Measurements from ENCODE around the gene ZNF598. TPM values are rescaled to one million over a fixed set of nuclear protein-coding genes. Genes with fewer than 3 reads are reported as not detected.

Gene ZNF598
- total RNA-seq, 1 experiment from 2014 or later: 70.9 TPM

- H3K4me1 Mint-ChIP-seq: peaks cover 7 to 8% of the 10 kb centered on the region in 2 experiments
- H3K79me1 ChIP-seq (ENCODE audit: insufficient read depth, low read depth, low read length, poor library complexity, severe bottlenecking): no peaks in the 10 kb centered on the region
- no peak overlapping the region for H2AK5ac ChIP-seq (ENCODE audit: insufficient read length, low read length)
- H3K18ac ChIP-seq (ENCODE audit: insufficient read length, low read depth, low read length): no peak overlapping the region
- no peak for TF ChIP-seq CTCF (conservative IDR thresholded peaks at IDR 0.05)
- H2BK120ac ChIP-seq (ENCODE audit: low read depth, low read length, poor library complexity, severe bottlenecking): no peak overlapping the region
- no peak overlapping the region for H3K23ac ChIP-seq (ENCODE audit: insufficient read length, low read depth, low read length)
- no CpG with 5 or more reads among the region's 22 CpGs for WGBS (ENCODE audit: extremely low coverage, insufficient read length, low lambda C conversion rate)
- H4K91ac ChIP-seq (ENCODE audit: insufficient read length, low read depth, low read length): no peak overlapping the region
- no peak overlapping the region for H3K9ac ChIP-seq (ENCODE audit: extremely low read depth, insufficient read length, low read length)
- no peak overlapping the region for H3K27ac ChIP-seq (ENCODE audit: insufficient read length, low read depth, low read length)
- no peak overlapping the region for H3K4ac ChIP-seq (ENCODE audit: low read depth, low read length)
- H3K27me3 ChIP-seq (ENCODE audit: insufficient read depth, low read length): peaks cover 7% of the 10 kb centered on the region; the same call in 1 of the 2 replicates
- H3K36me3 Mint-ChIP-seq (ENCODE audit: insufficient read depth in 1 of 3, low read depth in 3 of 3): no peaks in the 10 kb centered on the region
- no peak overlapping the region for H2AFZ ChIP-seq (ENCODE audit: low read length)
- no peak overlapping the region for H3K27ac Mint-ChIP-seq
- no peaks in the 10 kb centered on the region for H4K20me1 ChIP-seq (ENCODE audit: control insufficient read depth, insufficient read depth, insufficient read length)
- no peak overlapping the region for H2BK12ac ChIP-seq (ENCODE audit: insufficient read length, low read depth, low read length)
- H2BK5ac ChIP-seq (ENCODE audit: insufficient read length, low read length): no peak overlapping the region
- H3K79me2 ChIP-seq (ENCODE audit: insufficient read depth, low read length): no peaks in the 10 kb centered on the region
- H3K23me2 ChIP-seq (ENCODE audit: insufficient read length, low read depth, low read length, poor library complexity, severe bottlenecking): peaks cover 3% of the 10 kb centered on the region
- no peak overlapping the region for H2BK20ac ChIP-seq (ENCODE audit: low read depth, low read length, poor library complexity, severe bottlenecking)
- DNase-seq: no peak
- H3T11ph ChIP-seq (ENCODE audit: low read length): no peak overlapping the region
- no peak overlapping the region for H3K56ac ChIP-seq (ENCODE audit: insufficient read length, low read depth, low read length)
- H3K9me3 Mint-ChIP-seq: no peaks in the 10 kb centered on the region
- H3K27me3 Mint-ChIP-seq (ENCODE audit: low read depth): peaks cover 25% of the 10 kb centered on the region
- no peaks in the 10 kb centered on the region for H3K9me3 ChIP-seq (ENCODE audit: control insufficient read depth, low read depth, low read length)
- H4K8ac ChIP-seq (replicated peaks; ENCODE audit: insufficient read length, low read depth, low read length): no peak overlapping the region
- H2BK15ac ChIP-seq (ENCODE audit: low read depth, low read length): no peak overlapping the region
- H3K4me1 ChIP-seq (ENCODE audit: insufficient read depth, low read length): no peaks in the 10 kb centered on the region
- H3K14ac ChIP-seq (ENCODE audit: insufficient read depth, low read length): no peak overlapping the region
- H4K5ac ChIP-seq (ENCODE audit: insufficient read length, low read depth, low read length): no peak overlapping the region
- no peak overlapping the region for H3K4me2 ChIP-seq (ENCODE audit: insufficient read depth, insufficient read length, low read length)
- no peak overlapping the region for H3K4me3 Mint-ChIP-seq
These were observed 19.7 kb upstream of the ZNF598 start for GRCh38 chr16:2029350-2029749.
